Measurements from ENCODE around the gene LAMTOR4. TPM values are rescaled to one million over a fixed set of nuclear protein-coding genes. Genes with fewer than 3 reads are reported as not detected.
"Not testable (repeated sequence)": the region's sequence is repeated elsewhere in the genome, so short reads cannot be mapped to it uniquely, and the experiment has no call there.

The LAMTOR4 gene
- total RNA-seq, 1 donor from 2014 or later: 75.7 TPM

- Mint-ChIP-seq H3K36me3 (ENCODE audit: low read depth) (no peaks in the 10 kb centered on the region), H3K4me3 (ENCODE audit: unreplicated experiment) (no peak overlapping the region), H3K27ac (ENCODE audit: unreplicated experiment) (no peak overlapping the region), H3K9me3 (ENCODE audit: low read depth) (no peaks in the 10 kb centered on the region), H3K4me1 (ENCODE audit: low read depth) (peaks cover 7% of the 10 kb centered on the region), H3K27me3 (ENCODE audit: low read depth) (peaks cover 16% of the 10 kb centered on the region)
- DNase-seq (ENCODE audit: low spot score): no peak
- TF ChIP-seq CTCF (IDR thresholded peaks at IDR 0.05): no peak
Measured at GRCh38 chr7:100185726-100186125, 37.0 kb downstream of the LAMTOR4 start.

- H3K27me3 Mint-ChIP-seq (ENCODE audit: low read depth): no peaks in the 10 kb centered on the region
- H3K9me3 Mint-ChIP-seq (ENCODE audit: low read depth): no peaks in the 10 kb centered on the region
- H3K4me3 Mint-ChIP-seq (ENCODE audit: unreplicated experiment): no peak overlapping the region
Measured at GRCh38 chr7:100189061-100189460, 40.3 kb downstream of the LAMTOR4 start.

GRCh38 chr7:100190048-100190711 lies 41.5 kb downstream of the LAMTOR4 start:
- Mint-ChIP-seq H3K27me3 (ENCODE audit: low read depth) (no peaks in the 10 kb centered on the region), H3K9me3 (ENCODE audit: low read depth) (no peaks in the 10 kb centered on the region), H3K4me1 (ENCODE audit: low read depth) (peaks cover 21% of the 10 kb centered on the region), H3K36me3 (ENCODE audit: low read depth) (no peaks in the 10 kb centered on the region), H3K27ac (ENCODE audit: unreplicated experiment) (peak overlapping the region; percentile 65), H3K4me3 (ENCODE audit: unreplicated experiment) (no peak overlapping the region)
- DNase-seq (ENCODE audit: low spot score): no peak
- peak; percentile 79 for TF ChIP-seq CTCF (IDR thresholded peaks at IDR 0.05)

More at GRCh38 chr7:100189061-100189460, 40.3 kb downstream of the LAMTOR4 start:
- DNase-seq (ENCODE audit: low spot score): no peak
- Mint-ChIP-seq H3K27ac (ENCODE audit: unreplicated experiment) (no peak overlapping the region), H3K36me3 (ENCODE audit: low read depth) (no peaks in the 10 kb centered on the region), H3K4me1 (ENCODE audit: low read depth) (peaks cover 21% of the 10 kb centered on the region)
- no peak for TF ChIP-seq CTCF (IDR thresholded peaks at IDR 0.05)

GRCh38 chr7:100191775-100192174 lies 43.1 kb downstream of the LAMTOR4 start:
- DNase-seq (ENCODE audit: low spot score): no peak
- Mint-ChIP-seq H3K27me3 (ENCODE audit: low read depth) (no peaks in the 10 kb centered on the region), H3K36me3 (ENCODE audit: low read depth) (no peaks in the 10 kb centered on the region), H3K4me1 (ENCODE audit: low read depth) (peaks cover 21% of the 10 kb centered on the region), H3K9me3 (ENCODE audit: low read depth) (no peaks in the 10 kb centered on the region), H3K4me3 (ENCODE audit: unreplicated experiment) (no peak overlapping the region), H3K27ac (ENCODE audit: unreplicated experiment) (peak overlapping the region; percentile 38)
- TF ChIP-seq CTCF (IDR thresholded peaks at IDR 0.05): no peak

GRCh38 chr7:100192281-100192862 lies 43.7 kb downstream of the LAMTOR4 start:
- H3K9me3 Mint-ChIP-seq (ENCODE audit: low read depth); H3K27me3 Mint-ChIP-seq (ENCODE audit: low read depth); H3K36me3 Mint-ChIP-seq (ENCODE audit: low read depth); H3K4me3 Mint-ChIP-seq (ENCODE audit: unreplicated experiment); DNase-seq (ENCODE audit: low spot score): not testable (repeated sequence)
- H3K27ac Mint-ChIP-seq (ENCODE audit: unreplicated experiment): peak overlapping the region; percentile 38
- peaks cover 21% of the 10 kb centered on the region for H3K4me1 Mint-ChIP-seq (ENCODE audit: low read depth)

GRCh38 chr7:100192969-100193368 lies 44.3 kb downstream of the LAMTOR4 start:
- H3K4me3 Mint-ChIP-seq (ENCODE audit: unreplicated experiment): no peak overlapping the region
- peaks cover 21% of the 10 kb centered on the region for H3K4me1 Mint-ChIP-seq (ENCODE audit: low read depth)
- no peaks in the 10 kb centered on the region for H3K36me3 Mint-ChIP-seq (ENCODE audit: low read depth)
- no peaks in the 10 kb centered on the region for H3K27me3 Mint-ChIP-seq (ENCODE audit: low read depth)
- no peak for TF ChIP-seq CTCF (IDR thresholded peaks at IDR 0.05)
- DNase-seq (ENCODE audit: low spot score): no peak
- no peak overlapping the region for H3K27ac Mint-ChIP-seq (ENCODE audit: unreplicated experiment)
- H3K9me3 Mint-ChIP-seq (ENCODE audit: low read depth): no peaks in the 10 kb centered on the region
